Stimulated activated CD4-positive, alpha-beta T cell treated with anti-CD3 and anti-CD28 coated beads, Interleukin-15, amount 100 ng/mL, for 24 hours (primary cell): ENCODE measurements around the gene RNF150.

Experiments used
- DNase-seq: peaks from one replicate; pipeline ENCODE4 v3.0.0-alpha.2; 2020

RNF150 gene

DNA sequence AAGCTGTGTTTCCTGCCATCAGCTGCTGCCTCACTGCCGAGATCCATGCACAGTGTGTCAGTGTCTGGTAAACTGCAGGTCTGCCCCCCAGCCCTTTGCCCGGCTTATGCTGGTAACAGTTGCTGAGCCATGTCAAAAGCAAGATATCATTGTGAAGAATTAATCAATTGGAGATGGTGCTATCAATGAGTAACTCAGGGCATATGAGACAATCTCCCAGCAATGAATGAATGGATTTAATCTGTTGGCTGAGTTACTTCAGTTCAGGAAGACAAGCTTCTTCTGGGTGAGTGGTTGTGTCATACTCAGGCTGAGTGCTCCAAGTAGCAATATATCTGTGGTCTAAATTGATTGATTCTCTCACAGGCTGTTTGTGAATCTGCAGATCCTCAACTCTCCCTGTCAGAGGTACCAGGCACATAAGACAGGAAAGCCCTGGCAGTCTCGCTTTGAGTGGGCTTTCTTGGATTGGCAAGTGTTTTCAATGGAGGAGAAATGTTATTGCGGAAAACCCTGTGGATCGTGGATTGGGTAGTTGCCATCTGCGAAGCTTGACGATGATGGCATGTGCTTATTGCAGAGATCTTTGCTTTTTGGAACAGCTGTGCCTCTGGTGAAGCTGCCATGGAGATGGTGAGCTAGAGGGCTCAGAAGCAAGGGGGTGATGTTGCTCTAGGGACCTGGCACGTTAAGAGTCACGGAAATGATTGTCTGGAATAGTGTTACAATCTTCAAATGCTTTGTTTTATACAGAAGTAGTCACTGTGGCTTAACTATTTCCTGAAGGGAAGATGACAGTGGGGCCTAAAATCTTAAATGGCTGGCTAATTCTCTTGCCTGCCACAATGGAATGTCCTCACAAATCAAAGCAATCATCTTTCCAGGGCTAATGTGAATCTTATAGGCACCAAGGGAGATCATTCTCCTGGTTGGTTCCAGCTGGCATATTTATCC, 229.5 kb downstream of the RNF150 start:
- no peak for DNase-seq

DNA sequence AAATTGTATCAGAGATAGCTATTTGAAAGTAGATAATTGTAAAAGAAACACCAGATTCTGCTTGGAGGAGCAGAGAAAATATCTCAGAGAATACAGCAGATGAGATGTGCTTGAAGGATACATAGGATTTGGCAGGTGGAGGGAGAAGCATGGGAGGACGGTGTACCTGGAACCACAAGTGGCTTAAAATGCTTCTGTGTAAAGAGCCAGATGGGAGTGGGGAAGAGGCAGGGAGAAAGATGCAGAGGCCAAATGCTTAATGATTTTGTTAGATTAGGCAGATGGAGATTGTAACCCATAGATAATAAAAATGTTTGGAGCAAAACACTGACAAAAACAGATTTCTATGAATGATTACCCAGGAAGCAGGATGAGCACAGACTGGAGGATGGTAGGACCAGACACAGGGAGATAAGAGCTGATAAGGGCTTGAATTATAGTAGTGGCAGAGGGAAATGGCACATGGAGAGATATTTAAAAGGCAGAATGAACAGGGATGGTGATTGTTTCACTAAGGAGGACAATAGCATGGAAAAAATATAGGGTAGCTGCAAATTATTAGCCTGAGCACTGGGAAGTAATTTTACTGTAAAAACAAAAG, 231.4 kb downstream of the RNF150 start:
- DNase-seq, result no peak

GRCh38 chr4:140893939-140894338, 239.3 kb downstream of the RNF150 start:
- no peak for DNase-seq

DNA sequence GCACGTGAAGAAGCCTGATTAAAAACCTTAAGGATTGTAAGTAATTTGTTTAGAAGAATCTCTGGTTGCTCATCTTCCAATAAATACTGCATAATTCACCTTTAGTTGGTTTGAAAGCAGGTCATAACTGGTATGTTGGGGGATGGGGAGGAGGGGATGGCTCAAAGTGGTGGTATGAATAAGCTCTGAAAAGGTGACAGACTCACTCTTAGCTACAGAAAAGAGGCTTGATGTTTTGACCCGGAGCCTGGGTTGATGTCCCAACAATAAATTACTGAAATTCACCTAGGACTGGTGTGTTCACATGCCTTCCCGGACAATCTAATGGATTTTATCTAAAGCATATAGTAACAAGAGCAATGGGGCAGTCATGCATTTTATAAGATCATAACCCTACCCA, 245.2 kb downstream of the RNF150 start:
- DNase-seq, result no peak

- no peak for DNase-seq
These were observed 245.8 kb downstream of the RNF150 start for GRCh38 chr4:140887467-140887866.

DNA sequence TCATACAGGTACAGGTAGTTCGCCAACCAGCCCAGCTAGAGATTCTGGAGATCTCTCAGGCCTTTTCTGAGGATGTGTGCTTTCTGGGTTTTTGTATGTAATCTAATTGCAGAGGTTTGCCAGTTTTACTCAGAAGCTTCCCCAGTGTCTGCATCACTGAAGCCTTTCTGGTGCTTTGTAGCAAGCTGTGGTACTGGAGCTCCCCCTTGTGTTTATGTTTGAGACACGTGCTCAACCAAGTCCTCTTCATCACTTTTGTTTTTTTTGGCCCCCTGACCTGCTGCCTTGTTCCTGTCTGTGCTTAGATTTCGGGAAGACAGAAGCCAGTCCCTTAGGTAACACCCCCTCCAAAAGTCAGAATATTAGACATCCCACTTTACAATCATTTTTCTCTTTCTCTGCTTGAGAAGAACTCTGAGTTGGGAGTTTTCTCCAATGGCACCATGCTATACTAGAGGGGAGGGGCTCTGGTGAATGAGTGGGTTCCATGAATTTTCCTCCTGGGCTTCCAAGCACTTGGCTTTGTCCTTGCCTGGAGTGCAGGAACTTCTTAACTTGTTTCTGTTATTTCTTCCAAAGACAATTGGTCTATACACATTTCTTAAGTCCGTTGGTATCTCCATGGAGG, 248.7 kb downstream of the RNF150 start:
- peak; percentile 30 for DNase-seq

DNA sequence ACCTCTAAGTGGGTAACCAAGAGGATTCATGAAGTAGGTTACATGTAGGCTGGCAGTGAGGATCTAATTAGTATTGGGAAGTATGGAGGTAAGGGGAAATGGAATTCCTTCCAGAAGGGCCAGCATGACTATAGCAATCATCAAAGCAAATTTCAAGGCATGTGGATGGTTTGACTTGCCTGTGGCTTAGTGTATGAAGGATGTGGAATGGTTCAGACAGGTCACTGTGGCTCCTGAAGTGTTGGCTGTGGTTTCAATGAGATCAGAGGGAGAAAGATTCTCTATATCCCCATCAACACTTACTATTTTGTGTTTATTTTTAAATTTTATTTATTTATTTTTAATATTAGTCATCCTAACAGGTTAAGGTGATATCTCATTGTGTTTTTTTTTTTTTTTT, 255.5 kb downstream of the RNF150 start:
- no peak for DNase-seq

DNA sequence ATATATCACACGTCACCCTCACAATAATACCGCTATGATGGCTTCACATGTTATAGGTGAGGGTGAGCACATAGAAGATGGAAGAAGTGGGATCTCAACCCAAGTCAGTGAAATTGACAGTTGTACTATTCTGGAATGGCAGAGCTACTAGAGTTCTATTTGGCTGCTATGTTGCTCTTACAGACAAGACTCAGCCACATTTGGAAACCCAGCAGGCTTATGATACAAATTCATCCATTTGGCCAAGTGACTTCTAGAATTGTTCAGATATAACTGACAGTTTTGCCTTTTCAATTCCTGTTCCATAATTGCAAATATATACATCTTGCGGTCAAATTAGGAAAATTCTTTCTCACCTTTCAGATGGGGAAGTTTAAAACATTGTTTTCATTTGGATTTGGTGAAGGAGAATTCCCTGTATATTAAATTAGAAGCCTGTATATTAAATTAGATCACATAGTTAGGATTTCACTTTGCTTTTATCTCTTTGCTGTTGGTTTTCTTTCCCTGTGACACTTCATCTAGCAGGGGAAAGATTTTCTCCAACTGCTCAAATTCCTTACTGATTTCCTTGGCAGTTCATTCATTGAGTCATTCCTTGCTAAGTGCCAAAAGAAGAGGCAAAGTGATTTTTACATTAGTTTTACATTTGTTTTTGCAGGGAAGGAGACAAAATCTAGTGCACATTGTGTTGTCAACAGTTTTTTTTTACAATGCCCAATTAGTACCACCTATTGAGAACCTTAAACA, 256.5 kb downstream of the RNF150 start:
- no peak for DNase-seq

- DNase-seq, result no peak
These were observed 257.4 kb downstream of the RNF150 start for GRCh38 chr4:140875746-140876452.

GRCh38 chr4:140874056-140874455, 259.2 kb downstream of the RNF150 start:
- no peak for DNase-seq

- DNase-seq, result no peak
These were observed 261.9 kb downstream of the RNF150 start for GRCh38 chr4:140871368-140871767.

GRCh38 chr4:140870427-140870826, 262.8 kb downstream of the RNF150 start:
- DNase-seq, result no peak

- no peak for DNase-seq
These were observed 263.8 kb downstream of the RNF150 start for GRCh38 chr4:140869446-140869845.

DNA sequence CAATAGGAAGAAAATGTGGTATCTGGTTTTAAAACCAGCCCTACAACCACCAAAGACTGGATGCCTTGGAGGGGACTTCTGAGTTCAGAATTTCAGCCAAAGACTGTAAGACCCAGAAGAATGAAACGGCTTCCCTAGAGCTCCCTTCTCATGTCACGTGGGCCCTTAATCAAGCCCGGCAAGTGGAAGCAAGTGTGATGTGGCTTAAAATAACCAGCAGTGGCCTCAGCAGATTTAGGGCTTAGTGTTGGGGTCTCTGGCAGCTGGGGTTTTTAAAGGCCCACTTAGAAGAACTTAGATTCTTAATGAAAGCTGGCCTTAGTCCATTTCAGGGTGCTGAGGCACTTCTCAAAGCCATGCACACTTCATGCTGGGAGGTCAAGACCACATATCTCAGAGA, 265.9 kb downstream of the RNF150 start:
- no peak for DNase-seq

DNA sequence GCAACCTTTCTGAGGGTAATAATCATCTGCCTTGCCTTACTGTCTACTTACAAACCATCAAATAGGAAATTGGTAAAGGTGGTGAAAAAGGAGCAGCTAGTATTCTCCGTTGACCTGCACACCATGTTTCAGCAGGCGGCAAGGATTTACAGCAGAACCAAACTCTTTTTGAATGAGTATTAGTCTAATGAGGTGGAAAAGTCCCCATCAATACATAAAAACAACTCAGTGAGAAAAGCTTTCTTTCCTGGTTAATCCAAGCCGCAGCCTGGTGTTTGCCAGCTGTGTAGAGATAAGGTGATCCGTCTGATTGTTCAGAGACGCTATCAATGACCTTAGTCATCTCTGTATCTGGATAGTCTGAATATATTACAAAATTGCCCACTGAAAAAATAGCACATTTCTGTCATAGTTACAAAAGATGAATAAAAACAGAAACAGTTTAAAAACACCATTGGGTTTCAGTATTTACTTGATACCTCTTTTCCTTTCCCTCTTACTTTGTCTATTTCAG, 266.7 kb downstream of the RNF150 start:
- DNase-seq, result no peak

DNA sequence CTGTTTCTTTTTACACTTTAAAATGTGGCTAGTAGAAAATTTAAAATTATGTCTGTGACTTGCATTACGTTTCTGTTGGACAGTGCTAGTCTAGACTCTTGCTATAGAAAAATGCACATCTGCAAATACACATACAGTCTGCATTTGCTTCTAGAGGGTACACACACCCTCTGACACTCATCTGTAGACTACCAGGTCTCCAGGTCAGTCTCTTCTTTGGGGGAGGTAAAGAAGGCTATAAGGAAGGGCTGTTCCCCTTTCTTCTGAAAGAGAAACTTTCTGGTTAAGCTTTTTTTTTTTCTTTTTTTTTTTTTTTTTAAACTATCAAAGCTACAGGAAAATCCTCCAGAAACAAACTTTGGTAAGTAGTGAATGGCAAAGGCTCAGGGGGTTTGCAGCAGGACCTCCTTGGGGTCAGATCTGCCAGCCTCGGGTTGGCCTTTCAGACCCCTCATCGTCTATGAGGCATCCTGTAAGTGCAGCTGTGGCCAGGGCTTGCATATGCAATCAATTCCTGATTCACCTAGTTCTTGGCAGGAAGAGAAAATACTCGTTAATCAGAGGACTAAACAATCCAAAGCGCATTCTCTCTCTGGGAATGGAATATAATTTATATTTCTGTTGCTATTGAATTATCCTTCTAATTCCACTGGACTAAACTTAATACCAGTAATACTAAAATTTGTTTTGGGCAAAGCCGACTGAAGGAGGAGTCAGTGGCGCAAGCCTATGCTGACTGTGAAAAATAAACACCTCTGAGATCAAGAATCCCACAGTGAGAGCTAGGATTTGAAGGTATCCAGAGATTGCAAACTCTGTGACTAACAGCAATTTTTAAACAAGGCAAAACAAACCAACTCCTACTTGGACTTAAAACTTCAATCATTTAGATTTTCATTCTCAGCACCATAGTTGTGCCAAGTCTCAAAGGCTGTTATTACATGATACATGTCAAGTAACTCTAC, 267.7 kb downstream of the RNF150 start:
- no peak for DNase-seq

GRCh38 chr4:140863197-140863596, 270.1 kb downstream of the RNF150 start:
- no peak for DNase-seq

- DNase-seq, result no peak
These were observed 271.2 kb downstream of the RNF150 start for GRCh38 chr4:140862177-140862442.

DNA sequence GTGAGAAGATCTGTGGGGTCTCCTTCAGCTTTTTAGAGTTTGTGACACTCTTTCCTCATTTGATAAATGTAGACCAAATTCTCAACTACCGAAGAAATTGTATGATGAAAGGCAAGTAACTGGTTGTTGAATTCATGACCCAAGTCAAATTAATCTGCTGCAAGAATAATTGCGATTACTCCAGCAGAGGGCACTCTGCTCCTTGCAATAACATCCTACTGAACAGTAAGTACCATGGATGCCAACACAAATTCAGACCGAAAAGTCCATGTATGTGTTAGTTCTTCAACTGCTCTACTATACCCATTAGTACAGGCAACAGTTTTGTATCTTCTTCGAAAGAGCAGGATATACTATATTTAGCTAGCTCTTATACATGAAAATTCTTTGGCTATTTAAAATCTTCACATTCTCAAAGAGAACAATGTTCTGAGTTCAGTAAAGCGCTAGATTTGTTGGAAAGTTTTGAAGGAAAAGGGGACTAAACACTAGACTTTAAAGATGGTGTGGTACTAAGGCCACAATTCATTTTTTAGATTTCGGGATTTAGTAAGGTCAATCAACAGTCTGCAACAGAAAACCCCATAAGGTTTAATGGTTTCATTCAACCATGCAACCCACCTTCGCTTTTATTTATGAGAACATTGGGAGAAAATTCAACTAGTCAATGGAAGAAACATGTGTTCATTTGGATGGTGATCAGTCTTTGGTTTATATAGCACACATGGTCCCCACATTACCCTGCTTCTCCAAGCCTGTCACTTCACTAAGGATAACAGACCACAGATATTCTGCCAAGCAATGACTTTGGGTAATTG, 271.7 kb downstream of the RNF150 start:
- peak; percentile 58 for DNase-seq

GRCh38 chr4:140858897-140859296, 274.4 kb downstream of the RNF150 start:
- no peak for DNase-seq
